Activated CD4-positive, alpha-beta T cell treated with anti-CD3 and anti-CD28 coated beads for 36 hours (primary cell): ENCODE results near the gene TMEM245. TPM values are rescaled to one million over a fixed set of nuclear protein-coding genes. Genes with fewer than 3 reads are reported as not detected.
A peak's percentile ranks its signal among the peaks of the same experiment; 100 is the strongest.

Experiments used
- ATAC-seq: fragments of 200-7000 bp; cut with Tn5 transposase; one replicate; pipeline ENCODE4 v1.10.0; 2021; ENCODE audit warnings: mild to moderate bottlenecking, moderate library complexity
- CTCF ChIA-PET: fragments of 350-600 bp; sonication (Branson Sonifier 250); formaldehyde crosslinking; loops from one replicate; lab custom pipeline; 2021; ENCODE audit warnings: antibody characterized with exemption; lab: Charles Lee
- POLR2A ChIA-PET: fragments of 350-600 bp; sonication (Branson Sonifier 250); formaldehyde crosslinking; loops from one replicate; lab custom pipeline; 2021; ENCODE audit warnings: antibody characterized with exemption, inconsistent platforms; lab: Charles Lee
- DNase-seq: peaks from one replicate; pipeline ENCODE4 v3.0.0-alpha.2; 2020
- H3K27ac Mint-ChIP-seq: one replicate; pipeline ENCODE4 v1.8.0; 2021; ENCODE audit warnings: mixed read lengths
- H3K27me3 Mint-ChIP-seq: one replicate; pipeline ENCODE4 v1.8.0; 2021; ENCODE audit warnings: mixed read lengths
- H3K36me3 Mint-ChIP-seq: one replicate; pipeline ENCODE4 v1.8.0; 2021; ENCODE audit warnings: low read depth, mixed read lengths
- H3K4me1 Mint-ChIP-seq: one replicate; pipeline ENCODE4 v1.8.0; 2021; ENCODE audit warnings: mixed read lengths
- H3K4me3 Mint-ChIP-seq: one replicate; pipeline ENCODE4 v1.8.0; 2021; ENCODE audit warnings: mild to moderate bottlenecking, moderate library complexity, mixed read lengths
- H3K9me3 Mint-ChIP-seq: one replicate; pipeline ENCODE4 v1.8.0; 2021; ENCODE audit warnings: low read depth, mixed read lengths
- intact Hi-C, 2 experiments: fragments of 100-400 bp; cut with DNase I in 1 of 2; cut with micrococcal nuclease in 1 of 2; formaldehyde crosslinking; loops; one replicate each; pipeline versions ENCODE4 v1.14.2 to v1.15.1; 2022 to 2024; cut with DNase I, micrococcal nuclease
- total RNA-seq, 2 experiments: library from RNA; stranded (reverse); gene quantifications; one replicate each; pipeline ENCODE4 v1.2.3, GENCODE V29; 2021

Gene TMEM245
- total RNA-seq, 2 experiments from 2014 or later = 24.0 to 24.5 TPM

GRCh38 chr9:109114670-109115069, 5.1 kb downstream of the TMEM245 start:
- Mint-ChIP-seq H3K27ac (peak overlapping the region; percentile 65), H3K4me3 (peak overlapping the region; percentile 14), H3K27me3 (no peaks in the 10 kb centered on the region), H3K9me3 (no peaks in the 10 kb centered on the region), H3K36me3 (peaks cover 22% of the 10 kb centered on the region), H3K4me1 (peaks cover 81% of the 10 kb centered on the region)
- ATAC-seq (peak; percentile 32), DNase-seq (peak; percentile 21)
- ChIA-PET CTCF (interaction anchor here (0.6 to 1.2 kb wide), 3 partner anchors 11 to 290 kb away, joined by 3 to 4 read pairs (median 3); no protein-coding TSS in a partner anchor), POLR2A (interaction anchor here (0.6 to 1.2 kb wide), 4 partner anchors 22 to 1878 kb away, joined by 3 to 4 read pairs (median 4); no protein-coding TSS in a partner anchor)
- intact Hi-C loops = loop anchor here (5.0 to 10.0 kb wide), 8 partner anchors 32 to 1872 kb away; partner anchors contain the start of genes KLF4 (in 1 of the 2), RAD23B (in 1 of the 2) and TXN (in 1 of the 2)

GRCh38 chr9:109113892-109114609, 5.7 kb downstream of the TMEM245 start:
- peaks cover 87% of the 10 kb centered on the region for H3K4me1 Mint-ChIP-seq
- ChIA-PET POLR2A (interaction anchor here (0.6 to 1.2 kb wide), 3 partner anchors 22 to 72 kb away, joined by 3 to 4 read pairs (median 4); no protein-coding TSS in a partner anchor), CTCF (interaction anchor here (1.2 kb wide), 1 partner anchor 11 kb away, joined by 3 read pairs; no protein-coding TSS in a partner anchor)
- H3K9me3 Mint-ChIP-seq = no peaks in the 10 kb centered on the region
- H3K36me3 Mint-ChIP-seq = peaks cover 22% of the 10 kb centered on the region
- no peak for DNase-seq
- no peaks in the 10 kb centered on the region for H3K27me3 Mint-ChIP-seq
- no peak for ATAC-seq
- no peak overlapping the region for H3K4me3 Mint-ChIP-seq
- peak overlapping the region; percentile 65 for H3K27ac Mint-ChIP-seq
- intact Hi-C loops = loop anchor here in 1 of 2 experiments (5.0 to 10.0 kb wide), 2 partner anchors 1629 to 1832 kb away; partner anchors contain the start of genes KLF4 and RAD23B

- Mint-ChIP-seq H3K9me3 (no peaks in the 10 kb centered on the region), H3K4me1 (peaks cover 94% of the 10 kb centered on the region), H3K4me3 (no peak overlapping the region), H3K36me3 (peaks cover 22% of the 10 kb centered on the region), H3K27ac (no peak overlapping the region), H3K27me3 (no peaks in the 10 kb centered on the region)
- ChIA-PET POLR2A (no interaction called here), CTCF (no interaction called here)
- DNase-seq (no peak), ATAC-seq (no peak)
- intact Hi-C loops = loop anchor here in 1 of 2 experiments (5.0 to 10.0 kb wide), 2 partner anchors 1628 to 1831 kb away; partner anchors contain the start of genes KLF4 and RAD23B
These were observed 6.5 kb downstream of the TMEM245 start for GRCh38 chr9:109113254-109113653.

GRCh38 chr9:109110329-109111021, 9.3 kb downstream of the TMEM245 start:
- H3K36me3 Mint-ChIP-seq = peaks cover 8% of the 10 kb centered on the region
- POLR2A ChIA-PET = interaction anchor here (0.9 to 1.4 kb wide), 2 partner anchors 9 to 10 kb away, joined by 3 to 6 read pairs; partner anchors contain the start of gene TMEM245
- CTCF ChIA-PET = interaction anchor here (0.5 to 1.8 kb wide), 4 partner anchors 10 to 359 kb away, joined by 3 to 8 read pairs (median 3); no protein-coding TSS in a partner anchor

GRCh38 chr9:109109967-109110328, 9.8 kb downstream of the TMEM245 start:
- no peak for DNase-seq
- intact Hi-C loops = loop anchor here (1.0 to 10.0 kb wide), 8 partner anchors 8 to 1828 kb away; partner anchors contain the start of genes KLF4 (in 1 of the 2) and RAD23B (in 1 of the 2)
- CTCF ChIA-PET = interaction anchor here (1.1 to 1.8 kb wide), 2 partner anchors 10 to 302 kb away, joined by 5 to 8 read pairs; no protein-coding TSS in a partner anchor
- peaks cover 2% of the 10 kb centered on the region for H3K9me3 Mint-ChIP-seq
- peaks cover 14% of the 10 kb centered on the region for H3K36me3 Mint-ChIP-seq
- no peak for ATAC-seq
- peaks cover 85% of the 10 kb centered on the region for H3K4me1 Mint-ChIP-seq
- peak overlapping the region; percentile 47 for H3K4me3 Mint-ChIP-seq
- no peaks in the 10 kb centered on the region for H3K27me3 Mint-ChIP-seq
- peak overlapping the region; percentile 82 for H3K27ac Mint-ChIP-seq
- POLR2A ChIA-PET = interaction anchor here (0.6 to 1.4 kb wide), 3 partner anchors 10 to 211 kb away, joined by 3 to 6 read pairs (median 5); partner anchors contain the start of gene TMEM245

More at GRCh38 chr9:109110329-109111021, 9.3 kb downstream of the TMEM245 start:
- H3K9me3 Mint-ChIP-seq = no peaks in the 10 kb centered on the region
- H3K4me1 Mint-ChIP-seq = peaks cover 89% of the 10 kb centered on the region
- no peak for DNase-seq
- H3K27ac Mint-ChIP-seq = peak overlapping the region; percentile 82
- peak; percentile 64 for ATAC-seq
- H3K4me3 Mint-ChIP-seq = peak overlapping the region; percentile 47
- intact Hi-C loops = loop anchor here (1.0 to 10.0 kb wide), 8 partner anchors 8 to 1828 kb away; partner anchors contain the start of genes KLF4 (in 1 of the 2) and RAD23B (in 1 of the 2)
- H3K27me3 Mint-ChIP-seq = no peaks in the 10 kb centered on the region

- intact Hi-C loops = no loop called here
- ATAC-seq = no peak
- no peak for DNase-seq
- H3K9me3 Mint-ChIP-seq = peaks cover 5% of the 10 kb centered on the region
- ChIA-PET CTCF (interaction anchor here (1.9 kb wide), 1 partner anchor 14 kb away, joined by 6 read pairs; no protein-coding TSS in a partner anchor), POLR2A (no interaction called here)
- peaks cover 76% of the 10 kb centered on the region for H3K4me1 Mint-ChIP-seq
- H3K27ac Mint-ChIP-seq = no peak overlapping the region
- H3K36me3 Mint-ChIP-seq = peaks cover 21% of the 10 kb centered on the region
- no peak overlapping the region for H3K4me3 Mint-ChIP-seq
- no peaks in the 10 kb centered on the region for H3K27me3 Mint-ChIP-seq
These were observed 11.4 kb downstream of the TMEM245 start for GRCh38 chr9:109108318-109108717.

- peak; percentile 85 for ATAC-seq
- peaks cover 28% of the 10 kb centered on the region for H3K36me3 Mint-ChIP-seq
- ChIA-PET CTCF (interaction anchor here (0.8 to 1.9 kb wide), 3 partner anchors 13 to 73 kb away, joined by 3 to 6 read pairs (median 5); no protein-coding TSS in a partner anchor), POLR2A (interaction anchor here (0.8 to 1.3 kb wide), 2 partner anchors 10 to 15 kb away, joined by 4 to 10 read pairs; no protein-coding TSS in a partner anchor)
- peaks cover 10% of the 10 kb centered on the region for H3K9me3 Mint-ChIP-seq
- peaks cover 76% of the 10 kb centered on the region for H3K4me1 Mint-ChIP-seq
- DNase-seq = peak; percentile 33
- H3K27ac Mint-ChIP-seq = peak overlapping the region; percentile 73
- H3K27me3 Mint-ChIP-seq = no peaks in the 10 kb centered on the region
- peak overlapping the region; percentile 20 for H3K4me3 Mint-ChIP-seq
- intact Hi-C loops = no loop called here
These were observed 12.1 kb downstream of the TMEM245 start for GRCh38 chr9:109107402-109108240.

- H3K9me3 Mint-ChIP-seq = peaks cover 10% of the 10 kb centered on the region
- peaks cover 70% of the 10 kb centered on the region for H3K4me1 Mint-ChIP-seq
These were observed 17.9 kb downstream of the TMEM245 start for GRCh38 chr9:109101810-109102209.

GRCh38 chr9:109101202-109101595, 18.5 kb downstream of the TMEM245 start:
- peak; percentile 60 for ATAC-seq

More at GRCh38 chr9:109101810-109102209, 17.9 kb downstream of the TMEM245 start:
- intact Hi-C loops = loop anchor here (1.0 to 5.0 kb wide), 6 partner anchors 8 to 310 kb away; partner anchors contain the start of gene TMEM245 (in 1 of the 2)
- ChIA-PET CTCF (no interaction called here), POLR2A (no interaction called here)
- ATAC-seq (peak; percentile 81), DNase-seq (no peak)
- Mint-ChIP-seq H3K27me3 (no peaks in the 10 kb centered on the region), H3K4me3 (peak overlapping the region; percentile 55), H3K27ac (peak overlapping the region; percentile 84), H3K36me3 (peaks cover 38% of the 10 kb centered on the region)

More at GRCh38 chr9:109101202-109101595, 18.5 kb downstream of the TMEM245 start:
- DNase-seq = no peak
- Mint-ChIP-seq H3K4me3 (peak overlapping the region; percentile 55), H3K27ac (peak overlapping the region; percentile 84), H3K9me3 (peaks cover 10% of the 10 kb centered on the region), H3K27me3 (no peaks in the 10 kb centered on the region), H3K36me3 (peaks cover 38% of the 10 kb centered on the region), H3K4me1 (peaks cover 72% of the 10 kb centered on the region)
- intact Hi-C loops = loop anchor here (1.0 to 5.0 kb wide), 6 partner anchors 9 to 311 kb away; partner anchors contain the start of gene TMEM245 (in 1 of the 2)
- POLR2A ChIA-PET = interaction anchor here (0.6 to 1.0 kb wide), 3 partner anchors 17 to 24 kb away, joined by 3 to 5 read pairs (median 4); no protein-coding TSS in a partner anchor
- CTCF ChIA-PET = interaction anchor here (1.6 to 2.5 kb wide), 2 partner anchors 8 to 16 kb away, joined by 4 to 8 read pairs; no protein-coding TSS in a partner anchor
